ENCODE measurements around the gene ZNF423.
A peak's percentile ranks its signal among the peaks of the same experiment; 100 is the strongest.

DNA sequence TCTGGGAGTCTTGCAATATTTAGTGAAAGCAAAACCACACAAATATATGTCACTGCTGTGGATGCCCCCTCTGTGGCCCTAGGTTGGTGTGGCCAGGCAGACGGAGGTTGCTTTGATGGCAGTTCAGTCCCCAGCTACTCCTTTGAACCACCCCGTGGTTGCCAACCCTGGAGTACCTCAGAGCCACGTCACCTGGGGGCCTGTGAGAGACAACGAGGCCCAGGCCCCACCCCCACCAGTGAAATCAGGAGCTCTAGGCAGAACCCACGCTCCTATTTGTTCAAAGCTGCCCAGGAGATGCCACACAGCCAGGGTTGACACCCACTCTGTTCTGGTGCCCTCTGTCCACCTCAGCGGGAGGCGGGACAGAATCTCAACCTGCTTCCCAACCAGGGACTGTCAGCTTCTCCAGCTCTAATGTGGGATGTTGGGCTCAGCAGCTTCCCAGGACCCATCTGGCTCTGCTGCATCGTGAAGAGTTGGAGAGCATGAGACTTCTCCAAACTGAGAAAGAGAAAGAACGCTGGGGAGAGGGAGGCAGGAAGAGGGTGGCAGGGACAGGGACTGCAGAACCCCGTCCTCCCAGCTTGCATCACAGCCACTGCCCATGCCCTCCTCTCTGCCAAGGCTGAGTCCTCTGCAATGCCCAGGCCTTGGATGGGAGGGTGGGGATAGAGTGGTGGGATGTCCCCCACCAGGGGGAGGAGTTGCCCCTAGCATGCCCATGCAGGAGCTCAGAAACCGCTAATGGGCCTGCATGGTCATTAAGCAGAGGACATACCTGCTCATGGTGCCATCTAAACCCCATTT, 400.5 kb downstream of the ZNF423 start:
- TF ChIP-seq, protein P1, sequence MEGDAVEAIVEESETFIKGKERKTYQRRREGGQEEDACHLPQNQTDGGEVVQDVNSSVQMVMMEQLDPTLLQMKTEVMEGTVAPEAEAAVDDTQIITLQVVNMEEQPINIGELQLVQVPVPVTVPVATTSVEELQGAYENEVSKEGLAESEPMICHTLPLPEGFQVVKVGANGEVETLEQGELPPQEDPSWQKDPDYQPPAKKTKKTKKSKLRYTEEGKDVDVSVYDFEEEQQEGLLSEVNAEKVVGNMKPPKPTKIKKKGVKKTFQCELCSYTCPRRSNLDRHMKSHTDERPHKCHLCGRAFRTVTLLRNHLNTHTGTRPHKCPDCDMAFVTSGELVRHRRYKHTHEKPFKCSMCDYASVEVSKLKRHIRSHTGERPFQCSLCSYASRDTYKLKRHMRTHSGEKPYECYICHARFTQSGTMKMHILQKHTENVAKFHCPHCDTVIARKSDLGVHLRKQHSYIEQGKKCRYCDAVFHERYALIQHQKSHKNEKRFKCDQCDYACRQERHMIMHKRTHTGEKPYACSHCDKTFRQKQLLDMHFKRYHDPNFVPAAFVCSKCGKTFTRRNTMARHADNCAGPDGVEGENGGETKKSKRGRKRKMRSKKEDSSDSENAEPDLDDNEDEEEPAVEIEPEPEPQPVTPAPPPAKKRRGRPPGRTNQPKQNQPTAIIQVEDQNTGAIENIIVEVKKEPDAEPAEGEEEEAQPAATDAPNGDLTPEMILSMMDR (conservative IDR thresholded peaks at IDR 0.05; ENCODE audit: low read depth in 2 of 2), result 0 out of 4 replicates have a peak, but pooled peaks of 1 of the 2 experiments have one; percentile 0
- no peak for TF ChIP-seq POLR2AphosphoS5 (IDR thresholded peaks at IDR 0.05; ENCODE audit: low read depth)
- TF ChIP-seq ZNF114 (CRISPR knock-in tag; IDR thresholded peaks at IDR 0.05), result no peak
- TF ChIP-seq EZH2 (IDR thresholded peaks at IDR 0.05; ENCODE audit: low read depth, unreplicated experiment), result no peak
- TF ChIP-seq, protein P2, sequence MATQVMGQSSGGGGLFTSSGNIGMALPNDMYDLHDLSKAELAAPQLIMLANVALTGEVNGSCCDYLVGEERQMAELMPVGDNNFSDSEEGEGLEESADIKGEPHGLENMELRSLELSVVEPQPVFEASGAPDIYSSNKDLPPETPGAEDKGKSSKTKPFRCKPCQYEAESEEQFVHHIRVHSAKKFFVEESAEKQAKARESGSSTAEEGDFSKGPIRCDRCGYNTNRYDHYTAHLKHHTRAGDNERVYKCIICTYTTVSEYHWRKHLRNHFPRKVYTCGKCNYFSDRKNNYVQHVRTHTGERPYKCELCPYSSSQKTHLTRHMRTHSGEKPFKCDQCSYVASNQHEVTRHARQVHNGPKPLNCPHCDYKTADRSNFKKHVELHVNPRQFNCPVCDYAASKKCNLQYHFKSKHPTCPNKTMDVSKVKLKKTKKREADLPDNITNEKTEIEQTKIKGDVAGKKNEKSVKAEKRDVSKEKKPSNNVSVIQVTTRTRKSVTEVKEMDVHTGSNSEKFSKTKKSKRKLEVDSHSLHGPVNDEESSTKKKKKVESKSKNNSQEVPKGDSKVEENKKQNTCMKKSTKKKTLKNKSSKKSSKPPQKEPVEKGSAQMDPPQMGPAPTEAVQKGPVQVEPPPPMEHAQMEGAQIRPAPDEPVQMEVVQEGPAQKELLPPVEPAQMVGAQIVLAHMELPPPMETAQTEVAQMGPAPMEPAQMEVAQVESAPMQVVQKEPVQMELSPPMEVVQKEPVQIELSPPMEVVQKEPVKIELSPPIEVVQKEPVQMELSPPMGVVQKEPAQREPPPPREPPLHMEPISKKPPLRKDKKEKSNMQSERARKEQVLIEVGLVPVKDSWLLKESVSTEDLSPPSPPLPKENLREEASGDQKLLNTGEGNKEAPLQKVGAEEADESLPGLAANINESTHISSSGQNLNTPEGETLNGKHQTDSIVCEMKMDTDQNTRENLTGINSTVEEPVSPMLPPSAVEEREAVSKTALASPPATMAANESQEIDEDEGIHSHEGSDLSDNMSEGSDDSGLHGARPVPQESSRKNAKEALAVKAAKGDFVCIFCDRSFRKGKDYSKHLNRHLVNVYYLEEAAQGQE (IDR thresholded peaks at IDR 0.05; ENCODE audit: unreplicated experiment), result no peak
- no peak for TF ChIP-seq JUNB (IDR thresholded peaks at IDR 0.05; ENCODE audit: unreplicated experiment)
- no peak for TF ChIP-seq EZH2phosphoT487 (IDR thresholded peaks at IDR 0.05; ENCODE audit: unreplicated experiment)
- no peak for TF ChIP-seq CREB1 (CRISPR knock-in tag; IDR thresholded peaks at IDR 0.05; ENCODE audit: low read depth)
- TF ChIP-seq STAT1 (IDR thresholded peaks at IDR 0.05; ENCODE audit: unreplicated experiment), result no peak
- no peak for TF ChIP-seq ZNF331 (CRISPR knock-in tag; IDR thresholded peaks at IDR 0.05; ENCODE audit: low read depth)
- TF ChIP-seq, protein P3, sequence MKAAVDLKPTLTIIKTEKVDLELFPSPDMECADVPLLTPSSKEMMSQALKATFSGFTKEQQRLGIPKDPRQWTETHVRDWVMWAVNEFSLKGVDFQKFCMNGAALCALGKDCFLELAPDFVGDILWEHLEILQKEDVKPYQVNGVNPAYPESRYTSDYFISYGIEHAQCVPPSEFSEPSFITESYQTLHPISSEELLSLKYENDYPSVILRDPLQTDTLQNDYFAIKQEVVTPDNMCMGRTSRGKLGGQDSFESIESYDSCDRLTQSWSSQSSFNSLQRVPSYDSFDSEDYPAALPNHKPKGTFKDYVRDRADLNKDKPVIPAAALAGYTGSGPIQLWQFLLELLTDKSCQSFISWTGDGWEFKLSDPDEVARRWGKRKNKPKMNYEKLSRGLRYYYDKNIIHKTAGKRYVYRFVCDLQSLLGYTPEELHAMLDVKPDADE (IDR thresholded peaks at IDR 0.05), result no peak
- TF ChIP-seq NANOG (IDR thresholded peaks at IDR 0.05; ENCODE audit: borderline replicate concordance), result no peak
- TF ChIP-seq, protein P4, sequence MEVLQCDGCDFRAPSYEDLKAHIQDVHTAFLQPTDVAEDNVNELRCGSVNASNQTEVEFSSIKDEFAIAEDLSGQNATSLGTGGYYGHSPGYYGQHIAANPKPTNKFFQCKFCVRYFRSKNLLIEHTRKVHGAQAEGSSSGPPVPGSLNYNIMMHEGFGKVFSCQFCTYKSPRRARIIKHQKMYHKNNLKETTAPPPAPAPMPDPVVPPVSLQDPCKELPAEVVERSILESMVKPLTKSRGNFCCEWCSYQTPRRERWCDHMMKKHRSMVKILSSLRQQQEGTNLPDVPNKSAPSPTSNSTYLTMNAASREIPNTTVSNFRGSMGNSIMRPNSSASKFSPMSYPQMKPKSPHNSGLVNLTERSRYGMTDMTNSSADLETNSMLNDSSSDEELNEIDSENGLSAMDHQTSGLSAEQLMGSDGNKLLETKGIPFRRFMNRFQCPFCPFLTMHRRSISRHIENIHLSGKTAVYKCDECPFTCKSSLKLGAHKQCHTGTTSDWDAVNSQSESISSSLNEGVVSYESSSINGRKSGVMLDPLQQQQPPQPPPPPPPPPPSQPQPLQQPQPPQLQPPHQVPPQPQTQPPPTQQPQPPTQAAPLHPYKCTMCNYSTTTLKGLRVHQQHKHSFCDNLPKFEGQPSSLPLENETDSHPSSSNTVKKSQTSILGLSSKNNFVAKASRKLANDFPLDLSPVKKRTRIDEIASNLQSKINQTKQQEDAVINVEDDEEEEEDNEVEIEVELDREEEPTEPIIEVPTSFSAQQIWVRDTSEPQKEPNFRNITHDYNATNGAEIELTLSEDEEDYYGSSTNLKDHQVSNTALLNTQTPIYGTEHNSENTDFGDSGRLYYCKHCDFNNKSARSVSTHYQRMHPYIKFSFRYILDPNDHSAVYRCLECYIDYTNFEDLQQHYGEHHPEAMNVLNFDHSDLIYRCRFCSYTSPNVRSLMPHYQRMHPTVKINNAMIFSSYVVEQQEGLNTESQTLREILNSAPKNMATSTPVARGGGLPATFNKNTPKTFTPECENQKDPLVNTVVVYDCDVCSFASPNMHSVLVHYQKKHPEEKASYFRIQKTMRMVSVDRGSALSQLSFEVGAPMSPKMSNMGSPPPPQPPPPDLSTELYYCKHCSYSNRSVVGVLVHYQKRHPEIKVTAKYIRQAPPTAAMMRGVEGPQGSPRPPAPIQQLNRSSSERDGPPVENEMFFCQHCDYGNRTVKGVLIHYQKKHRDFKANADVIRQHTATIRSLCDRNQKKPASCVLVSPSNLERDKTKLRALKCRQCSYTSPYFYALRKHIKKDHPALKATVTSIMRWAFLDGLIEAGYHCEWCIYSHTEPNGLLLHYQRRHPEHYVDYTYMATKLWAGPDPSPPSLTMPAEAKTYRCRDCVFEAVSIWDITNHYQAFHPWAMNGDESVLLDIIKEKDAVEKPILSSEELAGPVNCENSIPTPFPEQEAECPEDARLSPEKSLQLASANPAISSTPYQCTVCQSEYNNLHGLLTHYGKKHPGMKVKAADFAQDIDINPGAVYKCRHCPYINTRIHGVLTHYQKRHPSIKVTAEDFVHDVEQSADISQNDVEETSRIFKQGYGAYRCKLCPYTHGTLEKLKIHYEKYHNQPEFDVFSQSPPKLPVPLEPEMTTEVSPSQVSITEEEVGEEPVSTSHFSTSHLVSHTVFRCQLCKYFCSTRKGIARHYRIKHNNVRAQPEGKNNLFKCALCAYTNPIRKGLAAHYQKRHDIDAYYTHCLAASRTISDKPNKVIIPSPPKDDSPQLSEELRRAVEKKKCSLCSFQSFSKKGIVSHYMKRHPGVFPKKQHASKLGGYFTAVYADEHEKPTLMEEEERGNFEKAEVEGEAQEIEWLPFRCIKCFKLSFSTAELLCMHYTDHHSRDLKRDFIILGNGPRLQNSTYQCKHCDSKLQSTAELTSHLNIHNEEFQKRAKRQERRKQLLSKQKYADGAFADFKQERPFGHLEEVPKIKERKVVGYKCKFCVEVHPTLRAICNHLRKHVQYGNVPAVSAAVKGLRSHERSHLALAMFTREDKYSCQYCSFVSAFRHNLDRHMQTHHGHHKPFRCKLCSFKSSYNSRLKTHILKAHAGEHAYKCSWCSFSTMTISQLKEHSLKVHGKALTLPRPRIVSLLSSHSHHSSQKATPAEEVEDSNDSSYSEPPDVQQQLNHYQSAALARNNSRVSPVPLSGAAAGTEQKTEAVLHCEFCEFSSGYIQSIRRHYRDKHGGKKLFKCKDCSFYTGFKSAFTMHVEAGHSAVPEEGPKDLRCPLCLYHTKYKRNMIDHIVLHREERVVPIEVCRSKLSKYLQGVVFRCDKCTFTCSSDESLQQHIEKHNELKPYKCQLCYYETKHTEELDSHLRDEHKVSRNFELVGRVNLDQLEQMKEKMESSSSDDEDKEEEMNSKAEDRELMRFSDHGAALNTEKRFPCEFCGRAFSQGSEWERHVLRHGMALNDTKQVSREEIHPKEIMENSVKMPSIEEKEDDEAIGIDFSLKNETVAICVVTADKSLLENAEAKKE (CRISPR knock-in tag; IDR thresholded peaks at IDR 0.05), result no peak
